ENCODE data around the gene PLEKHA7. TPM values are rescaled to one million over a fixed set of nuclear protein-coding genes. Genes with fewer than 3 reads are reported as not detected.

The PLEKHA7 gene
- total and polyA plus RNA-seq, 2 of the 13 experiments (the other 11 are each of a cell fraction or from before 2014, with no cell fraction given), result 17.5 to 18.7 TPM

DNA sequence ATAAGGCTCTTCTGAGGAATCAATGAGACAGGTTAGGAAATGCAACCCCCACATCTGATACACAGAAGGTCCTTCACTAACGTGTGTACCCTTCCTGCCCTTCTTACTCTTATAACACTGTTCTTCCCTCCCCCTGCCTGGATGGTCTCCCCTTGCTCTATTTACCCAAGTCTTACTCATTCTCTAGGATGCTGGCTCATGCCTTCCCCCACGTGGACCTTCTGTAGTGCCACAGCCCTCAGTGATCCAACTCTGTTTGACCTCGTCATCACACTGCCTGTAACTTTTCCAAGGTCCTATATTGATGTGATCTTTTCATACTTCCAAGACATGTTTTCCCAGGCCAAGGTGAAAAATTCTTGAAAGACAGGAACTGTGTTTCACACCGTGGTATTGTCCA, 195.9 kb downstream of the PLEKHA7 start (continued):
- TF ChIP-seq, protein P1, sequence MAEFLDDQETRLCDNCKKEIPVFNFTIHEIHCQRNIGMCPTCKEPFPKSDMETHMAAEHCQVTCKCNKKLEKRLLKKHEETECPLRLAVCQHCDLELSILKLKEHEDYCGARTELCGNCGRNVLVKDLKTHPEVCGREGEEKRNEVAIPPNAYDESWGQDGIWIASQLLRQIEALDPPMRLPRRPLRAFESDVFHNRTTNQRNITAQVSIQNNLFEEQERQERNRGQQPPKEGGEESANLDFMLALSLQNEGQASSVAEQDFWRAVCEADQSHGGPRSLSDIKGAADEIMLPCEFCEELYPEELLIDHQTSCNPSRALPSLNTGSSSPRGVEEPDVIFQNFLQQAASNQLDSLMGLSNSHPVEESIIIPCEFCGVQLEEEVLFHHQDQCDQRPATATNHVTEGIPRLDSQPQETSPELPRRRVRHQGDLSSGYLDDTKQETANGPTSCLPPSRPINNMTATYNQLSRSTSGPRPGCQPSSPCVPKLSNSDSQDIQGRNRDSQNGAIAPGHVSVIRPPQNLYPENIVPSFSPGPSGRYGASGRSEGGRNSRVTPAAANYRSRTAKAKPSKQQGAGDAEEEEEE (CRISPR knock-in tag; IDR thresholded peaks at IDR 0.05; ENCODE audit: borderline replicate concordance), result no peak
- TF ChIP-seq SMC3 (IDR thresholded peaks at IDR 0.05; ENCODE audit: low read length) (peak; percentile 44; the same call in 1 of the 2 replicates), FOXA3 (CRISPR knock-in tag; IDR thresholded peaks at IDR 0.05) (peak; percentile 60), ZNF281 (CRISPR knock-in tag; IDR thresholded peaks at IDR 0.05; ENCODE audit: borderline replicate concordance) (peak; percentile 2; the same call in 1 of the 2 replicates), RXRB (CRISPR knock-in tag; IDR thresholded peaks at IDR 0.05; ENCODE audit: borderline replicate concordance) (0 out of 2 replicates have a peak, but pooled peaks have one; percentile 21), SAP130 (CRISPR knock-in tag; IDR thresholded peaks at IDR 0.05; ENCODE audit: low read depth) (peak; percentile 73), RARA (CRISPR knock-in tag; IDR thresholded peaks at IDR 0.05) (peak; percentile 82), FOXA1 (IDR thresholded peaks at IDR 0.05) (no peak), FOXA1 (CRISPR knock-in tag; IDR thresholded peaks at IDR 0.05) (peak; percentile 48)

- ChIA-PET CTCF (ENCODE audit: low intra/inter-chr PET ratio, low total read pairs) (no interaction called here), POLR2A (no interaction called here)
- Histone ChIP-seq H4K20me1 (ENCODE audit: insufficient read depth, low read length) (no peaks in the 10 kb centered on the region), H3K4me2 (ENCODE audit: low read depth, low read length) (no peak overlapping the region), H3K9me3 (ENCODE audit: low read length) (no peaks in the 10 kb centered on the region), H3K9ac (ENCODE audit: insufficient read depth, low read depth, low read length) (no peak overlapping the region), H3K79me2 (ENCODE audit: insufficient read depth, low read length) (no peaks in the 10 kb centered on the region), H3K4me3 (replicated peaks in 1 of 3; ENCODE audit: insufficient read depth in 1 of 3, low read depth in 2 of 3, low read length in 3 of 3) (no peak overlapping the region), H3K36me3 (replicated peaks in 1 of 2; ENCODE audit: control insufficient read depth in 1 of 2, insufficient read depth in 2 of 2, low read length in 2 of 2) (peaks cover 14 to 33% of the 10 kb centered on the region in 2 experiments), H3K27me3 (ENCODE audit: control insufficient read depth in 1 of 2, insufficient read depth in 2 of 2, low read length in 2 of 2) (no peaks in the 10 kb centered on the region), H2AFZ (ENCODE audit: low read length) (no peak overlapping the region), H3K4me1 (ENCODE audit: insufficient read depth, low read length) (peaks cover 35% of the 10 kb centered on the region), H3K27ac (ENCODE audit: extremely low read length, insufficient read depth, low read length) (no peak overlapping the region)
- ATAC-seq (no peak), DNase-seq (ENCODE audit: low spot score) (no peak), FAIRE-seq (no peak)
- in situ Hi-C loops (cut with HindIII; ENCODE audit: extremely low pct_ligation_motif_present, low pct_unique_long_range_greater_than_20kb) (no loop called here), intact Hi-C loops (cut with micrococcal nuclease; ENCODE audit: unreplicated experiment) (no loop called here)
- TF ChIP-seq SMYD3 (CRISPR knock-in tag; IDR thresholded peaks at IDR 0.05), result no peak
- TF ChIP-seq ZNF431 (CRISPR knock-in tag; IDR thresholded peaks at IDR 0.05; ENCODE audit: borderline replicate concordance, low read depth), result no peak
- WGBS (ENCODE audit: low lambda C conversion rate), result 92% methylated on average over 4 of the region's 4 CpGs
- no TSS peak for BruUV-seq (replicated peaks)
Measured at GRCh38 chr11:16817351-16817750, 196.9 kb downstream of the PLEKHA7 start.
